ENCODE results near the gene STXBP1.

GRCh38 chr9:127720865-127721227, 108.8 kb downstream of the STXBP1 start:
- TF ChIP-seq, protein P1, sequence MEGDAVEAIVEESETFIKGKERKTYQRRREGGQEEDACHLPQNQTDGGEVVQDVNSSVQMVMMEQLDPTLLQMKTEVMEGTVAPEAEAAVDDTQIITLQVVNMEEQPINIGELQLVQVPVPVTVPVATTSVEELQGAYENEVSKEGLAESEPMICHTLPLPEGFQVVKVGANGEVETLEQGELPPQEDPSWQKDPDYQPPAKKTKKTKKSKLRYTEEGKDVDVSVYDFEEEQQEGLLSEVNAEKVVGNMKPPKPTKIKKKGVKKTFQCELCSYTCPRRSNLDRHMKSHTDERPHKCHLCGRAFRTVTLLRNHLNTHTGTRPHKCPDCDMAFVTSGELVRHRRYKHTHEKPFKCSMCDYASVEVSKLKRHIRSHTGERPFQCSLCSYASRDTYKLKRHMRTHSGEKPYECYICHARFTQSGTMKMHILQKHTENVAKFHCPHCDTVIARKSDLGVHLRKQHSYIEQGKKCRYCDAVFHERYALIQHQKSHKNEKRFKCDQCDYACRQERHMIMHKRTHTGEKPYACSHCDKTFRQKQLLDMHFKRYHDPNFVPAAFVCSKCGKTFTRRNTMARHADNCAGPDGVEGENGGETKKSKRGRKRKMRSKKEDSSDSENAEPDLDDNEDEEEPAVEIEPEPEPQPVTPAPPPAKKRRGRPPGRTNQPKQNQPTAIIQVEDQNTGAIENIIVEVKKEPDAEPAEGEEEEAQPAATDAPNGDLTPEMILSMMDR (conservative IDR thresholded peaks at IDR 0.05): no peak
- TF ChIP-seq EZH2 (IDR thresholded peaks at IDR 0.05; ENCODE audit: low read depth): no peak
